Stimulated activated CD8-positive, alpha-beta memory T cell treated with anti-CD3 and anti-CD28 coated beads, Interleukin-4, amount 100 ng/mL, for 4 hours (primary cell): ENCODE measurements around the gene THOC5.

ENCODE experiments used
- DNase-seq, 2 donors: peaks; one replicate each; pipeline ENCODE4 v3.0.0-alpha.2; 2020; ENCODE audit warnings: low read depth in 2 of 2, low spot score in 1 of 2

The THOC5 gene

GRCh38 chr22:29478326-29479276 is 75.0 kb downstream of the THOC5 start:
- no peak for DNase-seq

GRCh38 chr22:29477723-29478318 is 75.7 kb downstream of the THOC5 start:
- no peak for DNase-seq

- DNase-seq, result no peak
These were observed 77.4 kb downstream of the THOC5 start for GRCh38 chr22:29476116-29476515.

- DNase-seq, result no peak
These were observed 78.0 kb downstream of the THOC5 start for GRCh38 chr22:29475550-29475949.

- DNase-seq, result no peak
These were observed 80.6 kb downstream of the THOC5 start for GRCh38 chr22:29473001-29473400.

GRCh38 chr22:29470159-29470855 is 83.2 kb downstream of the THOC5 start:
- peak in 1 of 2 donors; percentile 4 for DNase-seq

GRCh38 chr22:29469755-29470154 is 83.8 kb downstream of the THOC5 start:
- no peak for DNase-seq

GRCh38 chr22:29464581-29464980 is 89.0 kb downstream of the THOC5 start:
- no peak for DNase-seq

GRCh38 chr22:29463629-29464028 is 89.9 kb downstream of the THOC5 start:
- no peak for DNase-seq

- no peak for DNase-seq
These were observed 92.3 kb downstream of the THOC5 start for GRCh38 chr22:29461263-29461662.

- no peak for DNase-seq
These were observed 93.8 kb downstream of the THOC5 start for GRCh38 chr22:29459773-29460172.

- no peak for DNase-seq
These were observed 95.0 kb downstream of the THOC5 start for GRCh38 chr22:29458551-29458950.

- no peak for DNase-seq
These were observed 95.8 kb downstream of the THOC5 start for GRCh38 chr22:29457730-29458129.

- no peak for DNase-seq
These were observed 97.3 kb downstream of the THOC5 start for GRCh38 chr22:29456211-29456671.
